Keratinocyte (primary cell): ENCODE data around the gene ZBP1.

Experiments used
- CTCF ChIP-seq, 3 experiments: IDR thresholded peaks in 1 of 3; conservative IDR thresholded peaks in 1 of 3; optimal IDR thresholded peaks in 1 of 3; 2 replicates in 2 of 3; 3 replicates in 1 of 3; pipeline versions ENCODE3 to v1.5.1; 2011; ENCODE audit warnings: low read length in 3 of 3, mild to moderate bottlenecking in 3 of 3, moderate library complexity in 2 of 3, control low read depth in 1 of 3, inconsistent platforms in 1 of 3; ENCODE audit not compliant: insufficient read depth in 2 of 3; ENCODE audit errors: extremely low read depth in 1 of 3
- EZH2 ChIP-seq: IDR thresholded peaks from one replicate; pipeline ENCODE4 v1.6.1; 2012; ENCODE audit warnings: inconsistent platforms, mild to moderate bottlenecking, low read length, moderate library complexity

GRCh38 chr20:57653546-57653900 is 33.3 kb upstream of the ZBP1 start:
- TF ChIP-seq CTCF (optimal IDR thresholded peaks at IDR 0.05 in 1 of 3, IDR thresholded peaks at IDR 0.05 in 1 of 3, conservative IDR thresholded peaks at IDR 0.05 in 1 of 3; ENCODE audit: extremely low read depth in 1 of 3, insufficient read depth in 2 of 3, low read length in 3 of 3) (no peak), EZH2 (no peak)
